T-helper 2 cell (primary cell): Measurements from ENCODE around the gene LRRTM4.

Experiments
- DNase-seq, 5 experiments: peaks; one replicate each; pipeline versions ENCODE4 v3.0.0 to v3.0.0-alpha.2; 2012 to 2022

Gene LRRTM4

GRCh38 chr2:77469106-77469505 is 53.1 kb downstream of the LRRTM4 start:
- no peak for DNase-seq

GRCh38 chr2:77459840-77460239 is 62.3 kb downstream of the LRRTM4 start:
- DNase-seq, result no peak

- no peak for DNase-seq
Observed at GRCh38 chr2:77458216-77458615, 64.0 kb downstream of the LRRTM4 start.

DNA sequence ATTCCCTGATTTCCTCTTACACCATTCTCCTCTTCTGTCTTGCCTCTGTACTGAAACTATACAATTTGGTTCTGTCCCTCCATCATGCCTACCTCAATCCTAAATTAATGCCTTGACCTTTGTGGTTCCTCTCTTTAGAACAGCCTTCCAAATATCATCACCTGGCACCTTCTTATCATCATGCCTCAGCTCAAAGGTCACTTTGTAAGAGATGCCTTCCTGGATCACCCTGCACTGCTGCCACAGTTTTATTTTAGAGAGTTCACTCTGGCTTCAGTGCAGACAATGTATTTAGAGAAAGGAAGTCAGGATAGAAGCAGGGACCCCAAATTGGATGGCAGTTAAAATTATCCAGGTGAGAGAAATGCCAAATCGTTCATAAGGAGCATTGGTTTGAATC is 64.5 kb downstream of the LRRTM4 start:
- no peak for DNase-seq

GRCh38 chr2:77443076-77443475 is 79.1 kb downstream of the LRRTM4 start:
- no peak for DNase-seq

DNA sequence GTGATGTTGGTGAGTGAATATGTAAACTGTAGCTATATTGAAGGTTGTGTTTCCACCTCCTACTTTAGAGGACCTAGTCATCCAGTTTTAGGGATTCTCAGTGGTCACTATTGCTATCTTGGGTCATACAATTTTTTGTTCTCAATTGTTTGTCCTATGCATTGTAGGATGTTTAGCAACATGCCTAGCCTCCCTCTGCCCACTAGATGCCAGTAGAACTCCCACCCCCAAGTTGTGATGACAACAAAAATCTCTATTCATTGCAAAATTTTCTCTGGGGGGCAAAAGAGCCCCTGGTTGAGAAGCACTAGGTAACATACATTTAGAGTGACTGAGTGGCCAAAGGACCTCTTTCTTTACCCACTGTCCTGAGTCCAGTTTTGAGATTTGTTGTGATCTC is 87.3 kb downstream of the LRRTM4 start:
- no peak for DNase-seq

- DNase-seq, result no peak
Observed at GRCh38 chr2:77428946-77429345, 93.2 kb downstream of the LRRTM4 start.

GRCh38 chr2:77421971-77422370 is 100.2 kb downstream of the LRRTM4 start:
- no peak for DNase-seq

DNA sequence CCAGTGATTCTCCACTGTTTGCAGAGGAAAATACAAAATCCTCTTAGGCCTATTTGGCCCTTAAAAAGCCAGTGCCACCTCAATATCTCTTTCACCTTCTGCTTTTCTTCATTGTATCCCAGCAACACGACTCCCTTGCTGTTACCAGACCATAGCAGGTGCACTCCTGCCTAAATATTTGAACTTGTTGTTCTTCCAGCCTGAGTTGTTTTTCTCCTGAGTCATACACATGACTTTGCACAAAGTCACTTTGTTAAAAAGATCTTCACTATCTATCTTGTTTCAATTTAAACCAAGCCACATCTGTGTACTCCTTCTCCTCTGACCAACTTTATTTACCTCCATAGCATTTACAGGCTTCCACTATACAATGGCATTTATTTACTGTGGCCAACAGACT is 103.6 kb downstream of the LRRTM4 start:
- DNase-seq, result no peak

GRCh38 chr2:77404189-77404588 is 118.0 kb downstream of the LRRTM4 start:
- no peak for DNase-seq

GRCh38 chr2:77398970-77399600 is 123.1 kb downstream of the LRRTM4 start:
- no peak for DNase-seq

DNA sequence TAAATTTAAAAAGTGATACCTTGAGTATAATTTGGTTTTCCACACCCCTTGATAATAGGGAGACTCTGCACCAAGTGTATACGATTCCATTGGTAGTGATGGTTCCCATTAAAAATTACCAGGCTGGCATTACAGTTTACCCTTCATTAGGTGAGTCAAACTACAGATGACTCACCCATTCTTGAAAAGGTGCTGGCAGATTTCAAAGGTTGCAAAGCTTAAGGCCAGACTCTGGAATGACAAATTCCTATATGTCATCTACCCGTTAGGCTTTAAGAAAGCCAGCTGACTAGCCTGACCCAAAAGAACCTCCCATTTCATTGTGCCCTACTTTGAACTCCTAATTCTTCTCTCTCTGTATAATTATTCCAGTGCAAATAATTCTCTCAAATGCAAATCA is 124.4 kb downstream of the LRRTM4 start:
- no peak for DNase-seq

- DNase-seq, result no peak
Observed at GRCh38 chr2:77395011-77395410, 127.2 kb downstream of the LRRTM4 start.

GRCh38 chr2:77391119-77391518 is 131.1 kb downstream of the LRRTM4 start:
- no peak for DNase-seq

DNA sequence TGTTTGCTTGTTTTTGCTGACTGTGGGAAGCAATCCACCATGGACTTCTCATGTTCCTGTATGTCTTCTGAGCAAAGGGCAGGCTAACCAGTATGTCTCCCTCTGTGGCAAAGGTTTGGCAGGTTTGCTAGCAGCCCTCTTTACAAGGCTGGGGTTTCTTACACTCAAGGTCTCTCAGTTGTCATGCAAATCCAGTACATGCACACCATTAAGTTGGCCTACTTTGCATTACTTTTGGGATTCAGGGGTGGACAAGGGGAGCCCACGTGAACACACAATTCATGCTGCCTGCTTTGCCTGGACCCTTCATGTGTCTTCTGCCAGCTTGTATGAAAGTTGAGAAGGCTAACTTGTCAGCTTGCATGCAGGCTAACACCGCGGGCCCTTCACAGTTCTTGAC is 134.9 kb downstream of the LRRTM4 start:
- no peak for DNase-seq

- no peak for DNase-seq
Observed at GRCh38 chr2:77372636-77373035, 149.5 kb downstream of the LRRTM4 start.

DNA sequence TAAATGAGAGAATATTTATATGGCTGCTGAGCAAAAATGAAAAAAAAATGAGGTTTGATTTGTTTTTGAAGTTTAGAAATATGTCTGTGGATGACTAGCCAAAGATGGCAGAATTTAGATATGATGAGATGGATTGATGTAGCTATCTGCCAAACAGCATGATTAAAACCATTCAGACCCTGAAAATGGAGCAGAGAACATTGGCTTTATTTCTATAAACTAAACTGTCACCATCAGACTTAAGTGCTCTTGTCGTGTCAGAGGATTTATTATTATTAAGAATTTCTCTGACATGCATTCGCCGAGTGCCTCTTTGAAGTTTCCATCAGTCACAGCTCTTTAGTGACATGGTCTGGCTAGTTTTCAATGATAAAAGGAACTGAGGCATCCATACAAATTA is 151.7 kb downstream of the LRRTM4 start:
- no peak for DNase-seq

DNA sequence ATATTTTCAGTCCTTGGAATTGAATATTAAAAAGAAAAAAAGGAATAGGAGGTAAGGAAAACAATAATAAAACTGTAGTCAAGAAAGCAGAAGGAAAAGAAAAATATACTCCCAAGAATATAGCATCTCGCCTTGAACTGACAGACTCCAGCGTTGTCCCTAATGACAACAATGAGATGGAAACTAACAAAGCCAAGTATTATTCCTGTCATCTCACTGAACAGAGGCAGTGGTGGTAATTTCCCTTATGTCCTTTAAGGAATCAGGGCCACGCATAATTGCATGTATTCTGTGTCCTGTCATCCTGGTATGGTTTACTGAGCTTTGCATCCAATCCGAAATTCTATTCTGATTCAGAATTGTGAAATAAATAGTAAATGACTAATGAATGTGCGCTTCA is 158.9 kb downstream of the LRRTM4 start:
- DNase-seq, result no peak

DNA sequence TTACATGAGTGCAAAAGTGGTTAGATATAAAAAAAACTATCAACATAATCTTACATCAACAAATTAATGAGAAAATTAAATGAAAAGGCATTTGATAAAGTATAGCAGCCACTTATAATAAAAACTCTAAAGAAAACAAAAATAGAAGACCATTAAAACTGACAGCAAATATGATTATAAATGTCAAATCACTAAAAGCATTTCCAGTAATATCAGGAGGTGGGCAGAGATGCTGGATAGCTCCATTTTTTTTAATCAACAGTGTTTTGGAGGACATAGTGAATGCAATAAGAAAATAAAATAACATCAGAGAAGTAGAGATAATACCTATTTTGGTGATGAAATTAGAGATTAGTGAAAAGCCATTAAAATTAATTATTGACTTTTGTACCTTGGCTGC is 173.4 kb downstream of the LRRTM4 start:
- DNase-seq, result no peak

GRCh38 chr2:77336013-77336412 is 186.2 kb downstream of the LRRTM4 start:
- DNase-seq, result no peak

DNA sequence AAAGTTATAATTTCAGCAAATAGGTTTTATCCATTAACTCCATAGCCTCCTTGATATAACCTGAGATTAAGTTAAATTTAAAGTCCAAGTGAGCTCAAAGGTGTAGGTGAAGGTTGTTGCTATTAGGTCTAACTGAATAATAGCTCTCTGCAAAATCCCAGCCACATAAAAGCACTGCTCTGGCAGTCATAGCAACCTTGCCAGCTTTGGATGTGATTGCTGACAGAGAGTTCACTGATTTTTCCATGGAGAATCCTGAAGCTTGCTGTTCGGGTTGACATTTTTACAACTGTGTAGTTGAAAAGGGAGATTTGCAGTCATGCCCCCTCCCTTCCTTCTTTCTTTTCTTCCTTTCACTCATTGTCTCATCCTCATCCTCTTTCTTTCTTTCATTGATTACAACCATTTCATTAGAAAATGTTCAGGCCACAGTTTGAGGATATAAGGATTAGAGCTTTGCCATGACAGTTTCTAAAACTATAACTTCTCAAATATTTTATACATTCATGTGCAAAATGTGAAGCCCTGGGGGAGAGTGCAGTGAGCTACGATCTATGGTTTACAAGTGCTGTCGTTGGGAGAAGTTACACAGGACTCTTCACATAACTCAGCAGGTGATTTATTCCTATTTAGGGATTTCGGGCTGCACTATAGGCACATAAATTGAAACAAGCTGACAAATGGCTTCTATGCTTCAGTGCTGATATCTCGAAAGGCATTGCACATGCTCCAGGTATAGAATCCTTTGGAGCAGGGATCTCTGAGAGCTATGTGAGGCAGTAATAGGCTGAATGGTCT is 193.8 kb downstream of the LRRTM4 start:
- DNase-seq, result no peak

DNA sequence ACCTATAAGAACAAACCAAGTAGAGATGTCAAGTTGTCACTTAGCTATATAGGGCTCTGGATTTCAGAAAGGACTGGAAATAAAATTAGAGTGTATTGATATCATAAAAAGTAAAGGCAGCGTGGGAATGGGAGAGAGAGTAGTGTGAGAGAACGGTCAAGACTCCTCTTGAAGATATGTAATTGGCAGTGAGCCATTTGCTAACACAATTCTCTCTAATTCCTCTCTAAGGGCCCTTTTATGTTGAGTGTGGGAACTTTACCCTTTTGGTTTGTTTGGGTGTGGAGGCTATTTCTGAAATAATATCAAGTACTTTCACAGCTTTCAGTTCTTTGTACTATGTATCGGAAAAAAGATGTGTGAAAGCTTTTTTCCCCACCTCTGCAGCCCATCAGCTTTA is 196.8 kb downstream of the LRRTM4 start:
- no peak for DNase-seq

GRCh38 chr2:77322431-77322830 is 199.7 kb downstream of the LRRTM4 start:
- no peak for DNase-seq

DNA sequence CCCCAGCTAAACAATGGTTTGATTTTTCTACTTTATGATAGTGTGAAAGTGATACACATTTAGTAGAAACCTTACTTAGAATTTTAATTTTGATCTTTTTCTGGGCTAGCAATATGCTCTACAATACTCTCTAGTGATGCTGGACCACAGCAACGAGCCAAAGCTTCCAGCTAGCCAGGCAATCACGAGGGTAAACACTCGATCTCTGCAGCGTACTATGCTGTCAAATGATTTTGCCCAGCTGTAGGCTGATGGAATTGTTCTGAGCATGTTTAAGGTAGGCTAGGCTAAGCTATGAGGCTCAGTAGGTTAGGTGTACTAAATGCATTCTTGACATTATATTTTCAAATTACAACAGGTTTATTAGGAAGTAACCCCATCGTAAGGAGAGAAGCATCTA is 207.5 kb downstream of the LRRTM4 start:
- DNase-seq, result no peak

DNA sequence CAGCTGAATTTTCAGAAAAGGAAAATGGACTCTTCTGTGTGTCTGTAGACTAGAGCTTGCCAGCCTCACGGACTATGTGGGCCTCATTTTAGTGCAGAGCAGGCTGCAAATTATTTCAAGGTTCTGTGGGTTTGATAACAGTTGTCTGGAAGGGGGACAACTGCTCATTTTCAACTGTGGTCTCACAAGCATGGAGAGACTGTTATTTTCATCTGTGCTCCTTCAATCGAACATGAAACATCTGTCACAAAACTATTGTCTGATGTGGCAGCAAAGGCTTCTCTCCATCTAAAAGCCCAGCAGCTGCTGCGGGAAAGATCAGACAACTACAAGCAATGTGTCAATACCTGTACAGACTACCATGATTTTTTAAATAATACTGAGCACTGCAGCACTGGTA is 211.8 kb downstream of the LRRTM4 start:
- DNase-seq, result no peak
